ENCODE results near the gene A2M. TPM values are rescaled to one million over a fixed set of nuclear protein-coding genes. Genes with fewer than 3 reads are reported as not detected.

The A2M gene
- total RNA-seq, 1 donor from 2014 or later = 1.4 TPM

DNA sequence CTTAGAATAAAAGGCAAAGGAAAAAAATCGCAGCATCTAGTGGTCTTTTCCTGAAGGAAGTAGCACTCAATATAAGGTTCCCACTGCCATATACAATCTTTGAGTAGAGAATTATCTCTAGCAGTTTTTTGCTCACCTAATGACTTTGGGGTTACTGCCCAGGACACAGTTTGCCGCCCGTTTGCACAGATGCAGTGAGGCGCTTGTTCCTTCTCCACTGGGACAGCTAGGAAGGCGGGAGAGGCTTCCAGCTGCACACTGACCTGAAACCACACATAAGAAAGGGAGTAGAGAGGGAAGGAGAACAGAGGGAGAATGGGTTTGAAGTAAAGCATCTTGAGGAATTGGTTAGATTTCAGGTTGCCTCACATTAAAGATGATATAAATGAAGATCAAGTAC lies 25.5 kb downstream of the A2M start:
- H3K27me3 Mint-ChIP-seq (ENCODE audit: unreplicated experiment) = no peaks in the 10 kb centered on the region
- no peak overlapping the region for H3K27ac Mint-ChIP-seq (ENCODE audit: unreplicated experiment)
- no peaks in the 10 kb centered on the region for H3K4me1 Mint-ChIP-seq (ENCODE audit: unreplicated experiment)
- no peaks in the 10 kb centered on the region for H3K36me3 Mint-ChIP-seq (ENCODE audit: low read depth, unreplicated experiment)
- DNase-seq (ENCODE audit: low spot score) = no peak
- TF ChIP-seq, protein P1, sequence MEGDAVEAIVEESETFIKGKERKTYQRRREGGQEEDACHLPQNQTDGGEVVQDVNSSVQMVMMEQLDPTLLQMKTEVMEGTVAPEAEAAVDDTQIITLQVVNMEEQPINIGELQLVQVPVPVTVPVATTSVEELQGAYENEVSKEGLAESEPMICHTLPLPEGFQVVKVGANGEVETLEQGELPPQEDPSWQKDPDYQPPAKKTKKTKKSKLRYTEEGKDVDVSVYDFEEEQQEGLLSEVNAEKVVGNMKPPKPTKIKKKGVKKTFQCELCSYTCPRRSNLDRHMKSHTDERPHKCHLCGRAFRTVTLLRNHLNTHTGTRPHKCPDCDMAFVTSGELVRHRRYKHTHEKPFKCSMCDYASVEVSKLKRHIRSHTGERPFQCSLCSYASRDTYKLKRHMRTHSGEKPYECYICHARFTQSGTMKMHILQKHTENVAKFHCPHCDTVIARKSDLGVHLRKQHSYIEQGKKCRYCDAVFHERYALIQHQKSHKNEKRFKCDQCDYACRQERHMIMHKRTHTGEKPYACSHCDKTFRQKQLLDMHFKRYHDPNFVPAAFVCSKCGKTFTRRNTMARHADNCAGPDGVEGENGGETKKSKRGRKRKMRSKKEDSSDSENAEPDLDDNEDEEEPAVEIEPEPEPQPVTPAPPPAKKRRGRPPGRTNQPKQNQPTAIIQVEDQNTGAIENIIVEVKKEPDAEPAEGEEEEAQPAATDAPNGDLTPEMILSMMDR (IDR thresholded peaks at IDR 0.05; ENCODE audit: unreplicated experiment) = no peak
- H3K9me3 Mint-ChIP-seq (ENCODE audit: unreplicated experiment) = no peaks in the 10 kb centered on the region
- H3K4me3 Mint-ChIP-seq (ENCODE audit: unreplicated experiment) = no peak overlapping the region

GRCh38 chr12:9087087-9087835 lies 28.5 kb downstream of the A2M start:
- H3K9me3 Mint-ChIP-seq (ENCODE audit: unreplicated experiment) = peaks cover 7% of the 10 kb centered on the region
- H3K27ac Mint-ChIP-seq (ENCODE audit: unreplicated experiment) = no peak overlapping the region
- no peaks in the 10 kb centered on the region for H3K4me1 Mint-ChIP-seq (ENCODE audit: unreplicated experiment)
- no peak for DNase-seq (ENCODE audit: low spot score)
- no peak overlapping the region for H3K4me3 Mint-ChIP-seq (ENCODE audit: unreplicated experiment)
- no peaks in the 10 kb centered on the region for H3K27me3 Mint-ChIP-seq (ENCODE audit: unreplicated experiment)
- H3K36me3 Mint-ChIP-seq (ENCODE audit: low read depth, unreplicated experiment) = no peaks in the 10 kb centered on the region
- TF ChIP-seq, protein P1 (IDR thresholded peaks at IDR 0.05; ENCODE audit: unreplicated experiment) = no peak

GRCh38 chr12:9086087-9086486 lies 29.6 kb downstream of the A2M start:
- Mint-ChIP-seq H3K27me3 (ENCODE audit: unreplicated experiment) (no peaks in the 10 kb centered on the region), H3K4me1 (ENCODE audit: unreplicated experiment) (no peaks in the 10 kb centered on the region), H3K9me3 (ENCODE audit: unreplicated experiment) (peaks cover 7% of the 10 kb centered on the region), H3K27ac (ENCODE audit: unreplicated experiment) (no peak overlapping the region), H3K36me3 (ENCODE audit: low read depth, unreplicated experiment) (peaks cover 4% of the 10 kb centered on the region), H3K4me3 (ENCODE audit: unreplicated experiment) (no peak overlapping the region)
- DNase-seq (ENCODE audit: low spot score) = no peak
- TF ChIP-seq, protein P1 (IDR thresholded peaks at IDR 0.05; ENCODE audit: unreplicated experiment) = no peak

DNA sequence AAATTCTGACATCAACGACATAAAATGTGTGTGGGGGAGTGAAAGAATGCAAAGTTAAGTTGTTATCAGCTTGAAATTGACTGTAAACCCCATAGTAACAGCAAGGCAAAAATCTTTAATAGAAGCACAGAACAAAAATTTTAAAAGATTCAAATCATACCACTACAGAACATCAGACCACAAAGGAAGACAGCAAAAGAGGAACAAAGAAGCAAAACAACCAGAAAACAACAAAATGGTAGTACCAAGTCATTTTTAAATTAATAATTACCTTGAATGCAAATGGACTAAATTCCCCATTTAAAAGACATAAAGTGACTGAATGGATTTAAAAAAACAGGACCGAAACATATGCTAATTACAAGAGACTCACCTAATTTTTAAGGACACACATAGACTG lies 31.3 kb downstream of the A2M start:
- Mint-ChIP-seq H3K27ac (ENCODE audit: unreplicated experiment) (no peak overlapping the region), H3K9me3 (ENCODE audit: unreplicated experiment) (peaks cover 7% of the 10 kb centered on the region), H3K36me3 (ENCODE audit: low read depth, unreplicated experiment) (peaks cover 4% of the 10 kb centered on the region), H3K4me3 (ENCODE audit: unreplicated experiment) (no peak overlapping the region), H3K4me1 (ENCODE audit: unreplicated experiment) (no peaks in the 10 kb centered on the region), H3K27me3 (ENCODE audit: unreplicated experiment) (no peaks in the 10 kb centered on the region)
- DNase-seq (ENCODE audit: low spot score) = no peak
- TF ChIP-seq, protein P1 (IDR thresholded peaks at IDR 0.05; ENCODE audit: unreplicated experiment) = no peak

- no peak for DNase-seq (ENCODE audit: low spot score)
- Mint-ChIP-seq H3K27me3 (ENCODE audit: unreplicated experiment) (no peaks in the 10 kb centered on the region), H3K4me3 (ENCODE audit: unreplicated experiment) (no peak overlapping the region), H3K36me3 (ENCODE audit: low read depth, unreplicated experiment) (peaks cover 4% of the 10 kb centered on the region), H3K9me3 (ENCODE audit: unreplicated experiment) (peaks cover 7% of the 10 kb centered on the region), H3K27ac (ENCODE audit: unreplicated experiment) (no peak overlapping the region), H3K4me1 (ENCODE audit: unreplicated experiment) (no peaks in the 10 kb centered on the region)
- TF ChIP-seq, protein P1 (IDR thresholded peaks at IDR 0.05; ENCODE audit: unreplicated experiment) = no peak
Observed at GRCh38 chr12:9083793-9084192, 31.9 kb downstream of the A2M start.

Measured in endothelial cell (in vitro differentiated cells).